ENCODE data around the gene STAT5B.

The STAT5B gene

DNA sequence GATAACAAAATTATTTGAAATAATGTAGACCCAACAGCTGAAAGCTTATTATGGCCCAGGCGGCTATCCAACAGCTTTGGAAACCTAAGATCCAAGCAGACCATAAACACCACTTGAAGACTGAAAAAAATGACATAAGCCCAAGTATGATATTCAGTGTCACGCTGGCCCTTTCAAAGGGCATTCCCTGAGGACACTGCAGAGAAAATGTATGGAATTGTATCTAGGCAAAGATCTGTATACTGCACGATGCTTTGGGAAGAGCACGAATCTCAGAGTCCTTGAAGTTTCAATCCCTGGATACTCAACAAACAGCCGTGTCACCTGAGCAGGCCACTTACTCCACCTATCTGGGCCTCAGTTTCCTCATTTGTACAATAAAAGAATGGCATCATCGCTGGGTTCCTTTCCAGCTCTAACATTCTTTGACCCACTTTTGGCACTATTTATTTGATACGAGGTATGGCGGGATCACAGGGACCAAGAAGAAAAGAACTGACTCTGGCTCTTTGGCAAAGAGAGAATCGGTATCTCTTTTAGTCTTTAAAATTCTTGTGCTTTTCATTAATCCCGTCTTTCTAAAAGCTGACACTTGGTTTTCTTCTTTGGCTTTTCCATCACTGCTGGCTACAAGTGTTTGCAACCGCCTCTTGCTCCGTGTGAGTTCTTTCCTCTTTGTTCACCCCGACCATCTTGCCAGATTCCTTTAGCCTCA is 1.2 kb downstream of the STAT5B start (continued):
- TF ChIP-seq, protein P1, sequence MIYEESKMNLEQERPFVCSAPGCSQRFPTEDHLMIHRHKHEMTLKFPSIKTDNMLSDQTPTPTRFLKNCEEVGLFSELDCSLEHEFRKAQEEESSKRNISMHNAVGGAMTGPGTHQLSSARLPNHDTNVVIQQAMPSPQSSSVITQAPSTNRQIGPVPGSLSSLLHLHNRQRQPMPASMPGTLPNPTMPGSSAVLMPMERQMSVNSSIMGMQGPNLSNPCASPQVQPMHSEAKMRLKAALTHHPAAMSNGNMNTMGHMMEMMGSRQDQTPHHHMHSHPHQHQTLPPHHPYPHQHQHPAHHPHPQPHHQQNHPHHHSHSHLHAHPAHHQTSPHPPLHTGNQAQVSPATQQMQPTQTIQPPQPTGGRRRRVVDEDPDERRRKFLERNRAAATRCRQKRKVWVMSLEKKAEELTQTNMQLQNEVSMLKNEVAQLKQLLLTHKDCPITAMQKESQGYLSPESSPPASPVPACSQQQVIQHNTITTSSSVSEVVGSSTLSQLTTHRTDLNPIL (CRISPR knock-in tag; IDR thresholded peaks at IDR 0.05; ENCODE audit: low read depth), result no peak

DNA sequence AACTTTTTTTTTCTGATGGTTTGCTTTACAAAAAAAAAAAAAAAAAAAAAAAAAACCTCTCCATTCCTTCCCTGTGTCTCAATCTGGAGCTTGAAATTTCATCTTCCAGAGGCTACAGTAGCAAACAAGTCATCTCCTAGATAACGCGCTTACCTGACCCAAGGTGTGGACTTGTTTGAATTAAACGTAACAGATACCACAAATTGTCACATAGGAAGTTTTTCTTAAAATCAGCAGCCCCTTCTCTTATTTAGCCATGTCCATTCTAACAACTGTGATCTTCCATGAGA is 2.0 kb downstream of the STAT5B start:
- no peak for ATAC-seq
- no peak for TF ChIP-seq OSR1 (CRISPR knock-in tag; IDR thresholded peaks at IDR 0.05)
- no peak for TF ChIP-seq PPARA (CRISPR knock-in tag; IDR thresholded peaks at IDR 0.05; ENCODE audit: borderline replicate concordance)
- no peak for TF ChIP-seq ZNF565 (CRISPR knock-in tag; conservative IDR thresholded peaks at IDR 0.05; ENCODE audit: low read depth)
- no peak for TF ChIP-seq CSDC2 (CRISPR knock-in tag; IDR thresholded peaks at IDR 0.05)
- no peak for TF ChIP-seq RARB (CRISPR knock-in tag; IDR thresholded peaks at IDR 0.05)
- no peak for TF ChIP-seq ZFP30 (CRISPR knock-in tag; IDR thresholded peaks at IDR 0.05)
- TF ChIP-seq BACH2 (CRISPR knock-in tag; IDR thresholded peaks at IDR 0.05; ENCODE audit: borderline replicate concordance), result no peak
- no peak for TF ChIP-seq ZNF70 (CRISPR knock-in tag; IDR thresholded peaks at IDR 0.05)
- TF ChIP-seq ARNTL (CRISPR knock-in tag; IDR thresholded peaks at IDR 0.05; ENCODE audit: borderline replicate concordance, low read depth), result no peak
- no peak for TF ChIP-seq ZNF8 (CRISPR knock-in tag; IDR thresholded peaks at IDR 0.05)

DNA sequence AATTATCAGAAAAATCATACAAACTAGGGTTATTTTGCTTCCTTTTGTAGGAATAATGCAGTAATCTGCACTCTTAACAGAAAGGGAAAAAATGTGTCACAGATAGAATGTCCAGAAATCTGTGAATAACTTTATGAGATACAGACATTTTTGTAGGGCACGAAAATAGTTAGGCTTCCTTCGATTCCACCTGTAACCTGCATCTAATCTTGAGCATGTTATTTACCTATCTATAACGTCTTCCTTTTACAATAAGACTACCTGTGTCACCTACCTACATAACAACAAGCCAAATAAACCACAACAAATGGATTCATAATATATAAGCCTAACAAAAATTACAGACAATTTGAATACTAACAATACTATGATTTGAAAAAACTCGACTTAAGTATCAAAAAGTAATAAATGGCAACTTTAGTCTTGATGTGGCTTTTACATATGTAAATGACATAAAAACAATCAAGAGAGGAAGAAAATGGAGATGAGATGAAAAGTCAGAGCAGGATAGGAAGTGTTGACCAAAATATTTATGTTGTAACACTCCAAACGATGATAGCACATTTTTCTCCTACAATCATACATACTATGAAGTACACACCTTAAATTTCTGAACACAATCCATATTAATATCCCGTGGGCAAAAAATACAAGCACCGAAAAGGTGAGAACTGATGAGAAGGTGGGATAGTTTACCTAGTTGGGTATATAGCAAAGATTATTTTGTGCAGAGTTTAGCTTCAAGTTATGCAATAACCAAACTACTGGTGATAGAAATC is 2.5 kb downstream of the STAT5B start:
- TF ChIP-seq, protein P2, sequence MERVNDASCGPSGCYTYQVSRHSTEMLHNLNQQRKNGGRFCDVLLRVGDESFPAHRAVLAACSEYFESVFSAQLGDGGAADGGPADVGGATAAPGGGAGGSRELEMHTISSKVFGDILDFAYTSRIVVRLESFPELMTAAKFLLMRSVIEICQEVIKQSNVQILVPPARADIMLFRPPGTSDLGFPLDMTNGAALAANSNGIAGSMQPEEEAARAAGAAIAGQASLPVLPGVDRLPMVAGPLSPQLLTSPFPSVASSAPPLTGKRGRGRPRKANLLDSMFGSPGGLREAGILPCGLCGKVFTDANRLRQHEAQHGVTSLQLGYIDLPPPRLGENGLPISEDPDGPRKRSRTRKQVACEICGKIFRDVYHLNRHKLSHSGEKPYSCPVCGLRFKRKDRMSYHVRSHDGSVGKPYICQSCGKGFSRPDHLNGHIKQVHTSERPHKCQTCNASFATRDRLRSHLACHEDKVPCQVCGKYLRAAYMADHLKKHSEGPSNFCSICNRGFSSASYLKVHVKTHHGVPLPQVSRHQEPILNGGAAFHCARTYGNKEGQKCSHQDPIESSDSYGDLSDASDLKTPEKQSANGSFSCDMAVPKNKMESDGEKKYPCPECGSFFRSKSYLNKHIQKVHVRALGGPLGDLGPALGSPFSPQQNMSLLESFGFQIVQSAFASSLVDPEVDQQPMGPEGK (CRISPR knock-in tag; IDR thresholded peaks at IDR 0.05; ENCODE audit: borderline replicate concordance), result no peak
- no peak for TF ChIP-seq PPARA (CRISPR knock-in tag; IDR thresholded peaks at IDR 0.05; ENCODE audit: borderline replicate concordance)
- TF ChIP-seq, protein P3, sequence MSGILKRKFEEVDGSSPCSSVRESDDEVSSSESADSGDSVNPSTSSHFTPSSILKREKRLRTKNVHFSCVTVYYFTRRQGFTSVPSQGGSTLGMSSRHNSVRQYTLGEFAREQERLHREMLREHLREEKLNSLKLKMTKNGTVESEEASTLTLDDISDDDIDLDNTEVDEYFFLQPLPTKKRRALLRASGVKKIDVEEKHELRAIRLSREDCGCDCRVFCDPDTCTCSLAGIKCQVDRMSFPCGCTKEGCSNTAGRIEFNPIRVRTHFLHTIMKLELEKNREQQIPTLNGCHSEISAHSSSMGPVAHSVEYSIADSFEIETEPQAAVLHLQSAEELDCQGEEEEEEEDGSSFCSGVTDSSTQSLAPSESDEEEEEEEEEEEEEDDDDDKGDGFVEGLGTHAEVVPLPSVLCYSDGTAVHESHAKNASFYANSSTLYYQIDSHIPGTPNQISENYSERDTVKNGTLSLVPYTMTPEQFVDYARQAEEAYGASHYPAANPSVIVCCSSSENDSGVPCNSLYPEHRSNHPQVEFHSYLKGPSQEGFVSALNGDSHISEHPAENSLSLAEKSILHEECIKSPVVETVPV (CRISPR knock-in tag; IDR thresholded peaks at IDR 0.05), result no peak
- TF ChIP-seq ISL1 (CRISPR knock-in tag; IDR thresholded peaks at IDR 0.05), result no peak
- no peak for TF ChIP-seq GLIS3 (CRISPR knock-in tag; IDR thresholded peaks at IDR 0.05)
- ATAC-seq, result no peak

DNA sequence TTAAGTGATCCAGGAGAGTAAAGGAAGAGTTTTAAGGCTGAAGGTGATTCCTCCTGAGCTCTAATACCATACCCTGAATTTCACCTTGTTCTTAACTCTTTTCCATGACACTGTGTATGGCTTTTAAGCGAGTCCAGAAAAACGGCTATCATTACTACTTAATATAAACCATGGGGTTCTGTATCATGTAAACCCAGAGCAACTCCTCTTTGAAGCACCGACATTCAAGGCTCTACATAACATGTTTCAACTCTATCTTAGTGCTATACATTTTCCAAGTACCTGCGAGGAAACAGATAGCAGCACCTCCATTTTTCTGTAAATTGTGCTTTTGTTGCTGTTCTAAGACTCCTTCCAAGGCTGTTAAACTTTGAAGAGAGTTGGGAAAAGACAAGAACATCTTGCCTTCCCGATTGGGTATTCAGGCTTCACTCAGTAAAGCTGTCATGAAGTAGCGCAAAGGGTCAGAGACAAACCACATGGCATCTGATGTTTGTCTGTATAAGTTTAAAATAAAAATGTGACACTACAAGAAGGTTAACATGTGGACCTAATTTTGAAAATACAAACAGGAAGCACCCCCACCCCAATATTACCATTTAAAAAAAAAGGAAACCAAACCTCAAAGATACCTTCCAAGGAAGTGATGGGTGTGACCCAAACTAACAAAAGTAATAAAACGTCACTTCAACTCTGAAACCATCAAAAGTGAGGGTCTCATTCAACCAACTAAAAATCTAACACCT is 3.9 kb downstream of the STAT5B start:
- no peak for TF ChIP-seq TCF4 (CRISPR knock-in tag; IDR thresholded peaks at IDR 0.05; ENCODE audit: borderline replicate concordance)
- ATAC-seq, result no peak

DNA sequence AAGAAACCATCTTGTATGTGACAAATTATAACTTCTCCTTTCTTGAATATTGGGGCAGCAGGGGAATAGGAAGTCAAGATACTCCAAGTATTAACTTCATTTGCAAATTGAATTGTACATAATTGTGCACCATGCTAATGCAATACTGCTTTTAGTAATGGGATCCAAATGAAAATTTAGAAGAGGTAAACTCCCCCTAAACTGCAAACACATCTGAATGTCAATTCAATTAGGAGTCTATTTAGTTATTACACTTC is 4.5 kb downstream of the STAT5B start:
- ATAC-seq, result no peak
- TF ChIP-seq ZC3H10 (CRISPR knock-in tag; IDR thresholded peaks at IDR 0.05) (no peak), ZNF8 (CRISPR knock-in tag; IDR thresholded peaks at IDR 0.05) (no peak), ISL1 (CRISPR knock-in tag; IDR thresholded peaks at IDR 0.05) (no peak), PPARA (CRISPR knock-in tag; IDR thresholded peaks at IDR 0.05; ENCODE audit: borderline replicate concordance) (no peak), BACH2 (CRISPR knock-in tag; IDR thresholded peaks at IDR 0.05; ENCODE audit: borderline replicate concordance) (no peak), ZFP30 (CRISPR knock-in tag; IDR thresholded peaks at IDR 0.05) (no peak)
- TF ChIP-seq, protein P4, sequence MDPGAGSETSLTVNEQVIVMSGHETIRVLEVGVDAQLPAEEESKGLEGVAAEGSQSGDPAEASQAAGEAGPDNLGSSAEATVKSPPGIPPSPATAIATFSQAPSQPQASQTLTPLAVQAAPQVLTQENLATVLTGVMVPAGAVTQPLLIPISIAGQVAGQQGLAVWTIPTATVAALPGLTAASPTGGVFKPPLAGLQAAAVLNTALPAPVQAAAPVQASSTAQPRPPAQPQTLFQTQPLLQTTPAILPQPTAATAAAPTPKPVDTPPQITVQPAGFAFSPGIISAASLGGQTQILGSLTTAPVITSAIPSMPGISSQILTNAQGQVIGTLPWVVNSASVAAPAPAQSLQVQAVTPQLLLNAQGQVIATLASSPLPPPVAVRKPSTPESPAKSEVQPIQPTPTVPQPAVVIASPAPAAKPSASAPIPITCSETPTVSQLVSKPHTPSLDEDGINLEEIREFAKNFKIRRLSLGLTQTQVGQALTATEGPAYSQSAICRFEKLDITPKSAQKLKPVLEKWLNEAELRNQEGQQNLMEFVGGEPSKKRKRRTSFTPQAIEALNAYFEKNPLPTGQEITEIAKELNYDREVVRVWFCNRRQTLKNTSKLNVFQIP (CRISPR knock-in tag; IDR thresholded peaks at IDR 0.05; ENCODE audit: borderline replicate concordance, low read depth), result no peak

All from SK-N-SH treated with all-trans-retinoic acid at 6 μM for 48 hours (cell line).